Left ventricle myocardium inferior (tissue), 1 donor: Measurements from ENCODE around the gene AGAP1. TPM values are rescaled to one million over a fixed set of nuclear protein-coding genes. Genes with fewer than 3 reads are reported as not detected.

ENCODE experiments used
- DNase-seq: peaks from one replicate; pipeline ENCODE4 v3.0.0-alpha.2; 2020
- H3K27ac ChIP-seq: fragments of 200-600 bp; replicated peaks from 2 replicates; pipeline ENCODE4 v1.8.0; 2021
- H3K27me3 ChIP-seq: fragments of 200-600 bp; 2 replicates; pipeline ENCODE4 v1.8.0; 2021; ENCODE audit warnings: low read depth
- H3K36me3 ChIP-seq: fragments of 200-600 bp; 2 replicates; pipeline ENCODE4 v1.8.0; 2021
- H3K4me1 ChIP-seq: fragments of 200-600 bp; 2 replicates; pipeline ENCODE4 v1.8.0; 2021
- H3K4me3 ChIP-seq: fragments of 200-600 bp; 2 replicates; pipeline ENCODE4 v1.8.0; 2021; ENCODE audit warnings: mild to moderate bottlenecking, moderate library complexity
- H3K9me3 ChIP-seq: fragments of 200-600 bp; replicated peaks from 2 replicates; pipeline ENCODE4 v1.8.0; 2021
- CTCF ChIP-seq: fragments of 200-600 bp; IDR thresholded peaks from 2 replicates; pipeline ENCODE4 v1.8.0; 2021; ENCODE audit warnings: antibody characterized with exemption, mild to moderate bottlenecking, borderline replicate concordance
- intact Hi-C: fragments of 100-400 bp; cut with micrococcal nuclease; formaldehyde crosslinking; loops from one replicate; pipeline ENCODE4 v1.11.0; 2022
- total RNA-seq: library from RNA; stranded (reverse); fragmentation: NEBNext Ultra II Directional; extraction: Animal tissue kit (Norgen Biotek cat#: 25700); gene quantifications from one replicate; pipeline ENCODE4 v1.2.1, GENCODE V29; 2021
- donor health status: DM: no; HTN: yes; CAD: no; lungs with severe emphysema.

Gene AGAP1
- total RNA-seq, 1 donor from 2014 or later, result 18.1 TPM

- Histone ChIP-seq H3K27me3 (no peaks in the 10 kb centered on the region), H3K9me3 (no peaks in the 10 kb centered on the region), H3K4me3 (no peak overlapping the region), H3K4me1 (peaks cover 44% of the 10 kb centered on the region), H3K27ac (no peak overlapping the region), H3K36me3 (no peaks in the 10 kb centered on the region)
- no peak for TF ChIP-seq CTCF
- DNase-seq, result no peak
- intact Hi-C loops, result no loop called here
Measured at GRCh38 chr2:235661167-235661937, 167.5 kb downstream of the AGAP1 start.

- no peak overlapping the region for H3K27ac ChIP-seq
- peaks cover 40% of the 10 kb centered on the region for H3K4me1 ChIP-seq
- no peaks in the 10 kb centered on the region for H3K27me3 ChIP-seq
- no peaks in the 10 kb centered on the region for H3K36me3 ChIP-seq
- TF ChIP-seq CTCF, result no peak
- no peak for DNase-seq
- H3K4me3 ChIP-seq, result no peak overlapping the region
- H3K9me3 ChIP-seq, result no peaks in the 10 kb centered on the region
- intact Hi-C loops, result no loop called here
Measured at GRCh38 chr2:235661952-235662351, 168.1 kb downstream of the AGAP1 start.

- TF ChIP-seq CTCF, result no peak
- no peaks in the 10 kb centered on the region for H3K27me3 ChIP-seq
- intact Hi-C loops, result no loop called here
- no peak overlapping the region for H3K4me3 ChIP-seq
- H3K4me1 ChIP-seq, result peaks cover 32% of the 10 kb centered on the region
- H3K9me3 ChIP-seq, result no peaks in the 10 kb centered on the region
- no peak overlapping the region for H3K27ac ChIP-seq
- no peaks in the 10 kb centered on the region for H3K36me3 ChIP-seq
- no peak for DNase-seq
Measured at GRCh38 chr2:235663875-235664274, 170.0 kb downstream of the AGAP1 start.

GRCh38 chr2:235665661-235666212 is 171.9 kb downstream of the AGAP1 start:
- no peak overlapping the region for H3K27ac ChIP-seq
- H3K27me3 ChIP-seq, result peaks cover 9% of the 10 kb centered on the region
- TF ChIP-seq CTCF, result no peak
- H3K36me3 ChIP-seq, result no peaks in the 10 kb centered on the region
- no peaks in the 10 kb centered on the region for H3K9me3 ChIP-seq
- peak overlapping the region; percentile 56 for H3K4me3 ChIP-seq
- no peak for DNase-seq
- peaks cover 34% of the 10 kb centered on the region for H3K4me1 ChIP-seq
- intact Hi-C loops, result no loop called here

GRCh38 chr2:235666213-235666781 is 172.5 kb downstream of the AGAP1 start:
- no peaks in the 10 kb centered on the region for H3K9me3 ChIP-seq
- H3K27me3 ChIP-seq, result peaks cover 14% of the 10 kb centered on the region
- peak overlapping the region; percentile 56 for H3K4me3 ChIP-seq
- peaks cover 40% of the 10 kb centered on the region for H3K4me1 ChIP-seq
- H3K36me3 ChIP-seq, result no peaks in the 10 kb centered on the region
- H3K27ac ChIP-seq, result no peak overlapping the region
- no peak for TF ChIP-seq CTCF
- no peak for DNase-seq
- intact Hi-C loops, result no loop called here
